HEK293 (cell line): ENCODE measurements around the gene GRB2.
A peak's percentile ranks its signal among the peaks of the same experiment; 100 is the strongest.
"Not testable (repeated sequence)": the region's sequence is repeated elsewhere in the genome, so short reads cannot be mapped to it uniquely, and the experiment has no call there.

Experiments
- CTCF ChIA-PET: fragments of 350-600 bp; formaldehyde crosslinking; extraction: SDS; loops from one replicate; lab custom pipeline; 2021; ENCODE audit warnings: antibody characterized with exemption; lab: Yijun Ruan, JAX
- POLR2A ChIA-PET: fragments of 300-600 bp; formaldehyde crosslinking; extraction: SDS; loops from one replicate; lab custom pipeline; 2020; ENCODE audit warnings: antibody characterized with exemption, inconsistent platforms; lab: Yijun Ruan, JAX
- H3K27ac ChIP-seq: fragments of 200-500 bp; sonication (Bioruptor generic); 2 replicates; pipeline ENCODE4 v1.5.1; 2014; ENCODE audit warnings: low read depth, low read length, control low read depth, inconsistent platforms; ENCODE audit errors: extremely low read depth
- H3K36me3 ChIP-seq, 2 experiments: fragments of 200-500 bp in 1 of 2; sonication (Bioruptor generic) in 1 of 2; 1 replicate in 1 of 2; 2 replicates in 1 of 2; pipeline ENCODE4 v1.5.1; 2014 to 2017; ENCODE audit warnings: inconsistent platforms in 2 of 2, low read length in 2 of 2; ENCODE audit not compliant: control insufficient read depth in 2 of 2, insufficient read depth in 1 of 2
- H3K4me1 ChIP-seq: fragments of 200-500 bp; sonication (Bioruptor generic); 2 replicates; pipeline ENCODE4 v1.5.1; 2014; ENCODE audit warnings: mild to moderate bottlenecking, low read length, inconsistent platforms; ENCODE audit not compliant: control insufficient read depth, insufficient read depth
- H3K4me3 ChIP-seq: 2 replicates; pipeline ENCODE4 v1.5.1; 2011; ENCODE audit warnings: low read depth, mild to moderate bottlenecking, control low read depth, low read length, moderate library complexity
- H3K9me3 ChIP-seq: fragments of 200-500 bp; sonication (Bioruptor generic); 2 replicates; pipeline ENCODE4 v1.5.1; 2014; ENCODE audit warnings: low read depth, low read length, inconsistent platforms; ENCODE audit not compliant: control insufficient read depth, insufficient read depth
- EGR2 ChIP-seq: fragments of 450-650 bp; formaldehyde crosslinking; IDR thresholded peaks from 2 replicates; pipeline ENCODE4 v1.5.1; 2016; ENCODE audit warnings: low read depth, missing biosample characterization, missing genetic modification characterization
- GLIS1 ChIP-seq: fragments of 450-650 bp; formaldehyde crosslinking; IDR thresholded peaks from 2 replicates; pipeline ENCODE4 v1.5.1; 2016; ENCODE audit warnings: missing biosample characterization, missing genetic modification characterization
- KLF1 ChIP-seq: fragments of 450-650 bp; formaldehyde crosslinking; IDR thresholded peaks from 2 replicates; pipeline ENCODE4 v1.5.1; 2016; ENCODE audit warnings: missing biosample characterization, missing genetic modification characterization
- KLF9 ChIP-seq: fragments of 450-650 bp; formaldehyde crosslinking; IDR thresholded peaks from 2 replicates; pipeline ENCODE4 v1.5.1; 2016; ENCODE audit warnings: missing biosample characterization, missing genetic modification characterization, low read depth
- SP3 ChIP-seq: fragments of 450-650 bp; formaldehyde crosslinking; IDR thresholded peaks from 2 replicates; pipeline ENCODE4 v1.5.1; 2016; ENCODE audit warnings: missing biosample characterization, missing genetic modification characterization
- SP7 ChIP-seq: fragments of 450-650 bp; formaldehyde crosslinking; IDR thresholded peaks from 2 replicates; pipeline ENCODE4 v1.5.1; 2016; ENCODE audit warnings: missing biosample characterization, missing genetic modification characterization
- WT1 ChIP-seq: fragments of 450-650 bp; formaldehyde crosslinking; IDR thresholded peaks from 2 replicates; pipeline ENCODE4 v1.5.1; 2016; ENCODE audit warnings: missing biosample characterization, missing genetic modification characterization
- ZFHX2 ChIP-seq: fragments of 450-650 bp; formaldehyde crosslinking; conservative IDR thresholded peaks from 2 replicates; pipeline ENCODE4 v1.5.1; 2016; ENCODE audit warnings: missing biosample characterization, missing genetic modification characterization
- ZNF112 ChIP-seq: fragments of 450-650 bp; formaldehyde crosslinking; IDR thresholded peaks from 2 replicates; pipeline ENCODE4 v1.5.0; 2017; ENCODE audit warnings: missing biosample characterization, missing genetic modification characterization
- ZNF121 ChIP-seq: fragments of 450-650 bp; formaldehyde crosslinking; IDR thresholded peaks from 2 replicates; pipeline ENCODE4 v1.5.1; 2016; ENCODE audit warnings: missing biosample characterization, missing genetic modification characterization
- ZNF280C ChIP-seq: fragments of 450-650 bp; formaldehyde crosslinking; IDR thresholded peaks from 2 replicates; pipeline ENCODE4 v1.5.1; 2016; ENCODE audit warnings: missing biosample characterization, missing genetic modification characterization
- ZNF529 ChIP-seq: fragments of 450-650 bp; formaldehyde crosslinking; IDR thresholded peaks from 2 replicates; pipeline ENCODE4 v1.5.1; 2017; ENCODE audit warnings: missing genetic modification characterization, missing biosample characterization; ENCODE audit not compliant: insufficient replicate concordance
- ZNF571 ChIP-seq: fragments of 450-650 bp; formaldehyde crosslinking; IDR thresholded peaks from 2 replicates; pipeline ENCODE4 v1.5.0; 2017; ENCODE audit warnings: missing biosample characterization, missing genetic modification characterization
- ZNF600 ChIP-seq: fragments of 450-650 bp; formaldehyde crosslinking; IDR thresholded peaks from 2 replicates; pipeline ENCODE4 v1.5.1; 2016; ENCODE audit warnings: missing biosample characterization, missing genetic modification characterization
- ZNF664 ChIP-seq: fragments of 450-650 bp; formaldehyde crosslinking; IDR thresholded peaks from 2 replicates; pipeline ENCODE4 v1.5.1; 2016; ENCODE audit warnings: missing biosample characterization, missing genetic modification characterization
- TF ChIP-seq, protein P1 (sequence below): fragments of 450-650 bp; formaldehyde crosslinking; IDR thresholded peaks from 2 replicates; pipeline ENCODE4 v1.5.1; 2016; ENCODE audit warnings: missing biosample characterization, missing genetic modification characterization

Gene GRB2

GRCh38 chr17:75285123-75285522 lies 120.4 kb downstream of the GRB2 start:
- no peak overlapping the region for H3K4me3 ChIP-seq
- CTCF ChIA-PET = interaction anchor here (0.5 to 2.2 kb wide), 4 partner anchors 13 to 721 kb away, joined by 3 to 13 read pairs (median 4); partner anchors contain the start of gene MIF4GD
- H3K9me3 ChIP-seq = no peaks in the 10 kb centered on the region
- TF ChIP-seq ZNF121 (tag by site-specific recombination) (peak; percentile 74; the same call in 1 of the 2 replicates), WT1 (no peak)
- POLR2A ChIA-PET = interaction anchor here (0.7 to 1.7 kb wide), 4 partner anchors 13 to 121 kb away, joined by 3 to 7 read pairs (median 5); partner anchors contain the start of genes GRB2 and MIF4GD
- H3K36me3 ChIP-seq = peaks cover 31 to 43% of the 10 kb centered on the region in 2 experiments
- peaks cover 4% of the 10 kb centered on the region; the same call in 1 of the 2 replicates for H3K4me1 ChIP-seq
- H3K27ac ChIP-seq = no peak overlapping the region

- not testable (repeated sequence) for H3K4me1 ChIP-seq, H3K9me3 ChIP-seq, H3K4me3 ChIP-seq, H3K27ac ChIP-seq
- ChIA-PET POLR2A (interaction anchor here (0.7 to 2.0 kb wide), 3 partner anchors 9 to 68 kb away, joined by 3 to 9 read pairs (median 7); partner anchors contain the start of genes MIF4GD and SLC25A19), CTCF (interaction anchor here (1.0 to 2.5 kb wide), 2 partner anchors 9 kb away, joined by 4 to 14 read pairs; partner anchors contain the start of genes MIF4GD and SLC25A19)
- peaks cover 39 to 48% of the 10 kb centered on the region in 2 experiments; a peak in 2 of 3 replicates for H3K36me3 ChIP-seq
- TF ChIP-seq GLIS1 (tag by site-specific recombination) = 0 out of 2 replicates have a peak, but pooled peaks have one; percentile 27
- peak; percentile 23; the same call in 1 of the 2 replicates for TF ChIP-seq KLF1 (tag by site-specific recombination)
- 0 out of 2 replicates have a peak, but pooled peaks have one; percentile 15 for TF ChIP-seq WT1
- TF ChIP-seq, protein P1, sequence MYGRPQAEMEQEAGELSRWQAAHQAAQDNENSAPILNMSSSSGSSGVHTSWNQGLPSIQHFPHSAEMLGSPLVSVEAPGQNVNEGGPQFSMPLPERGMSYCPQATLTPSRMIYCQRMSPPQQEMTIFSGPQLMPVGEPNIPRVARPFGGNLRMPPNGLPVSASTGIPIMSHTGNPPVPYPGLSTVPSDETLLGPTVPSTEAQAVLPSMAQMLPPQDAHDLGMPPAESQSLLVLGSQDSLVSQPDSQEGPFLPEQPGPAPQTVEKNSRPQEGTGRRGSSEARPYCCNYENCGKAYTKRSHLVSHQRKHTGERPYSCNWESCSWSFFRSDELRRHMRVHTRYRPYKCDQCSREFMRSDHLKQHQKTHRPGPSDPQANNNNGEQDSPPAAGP = 0 out of 2 replicates have a peak, but pooled peaks have one; percentile 36
- peak; percentile 48; the same call in 1 of the 2 replicates for TF ChIP-seq EGR2 (tag by site-specific recombination)
- TF ChIP-seq KLF9 (tag by site-specific recombination) = 0 out of 2 replicates have a peak, but pooled peaks have one; percentile 14
- peak; percentile 75 for TF ChIP-seq SP7
- peak; percentile 87 for TF ChIP-seq ZNF600 (tag by site-specific recombination)
- TF ChIP-seq SP3 (tag by site-specific recombination) = peak; percentile 32; the same call in 1 of the 2 replicates
- TF ChIP-seq ZFHX2 (tag by site-specific recombination) = peak; percentile 62; the same call in 1 of the 2 replicates
Observed at GRCh38 chr17:75280189-75280588, 125.3 kb downstream of the GRB2 start.

DNA sequence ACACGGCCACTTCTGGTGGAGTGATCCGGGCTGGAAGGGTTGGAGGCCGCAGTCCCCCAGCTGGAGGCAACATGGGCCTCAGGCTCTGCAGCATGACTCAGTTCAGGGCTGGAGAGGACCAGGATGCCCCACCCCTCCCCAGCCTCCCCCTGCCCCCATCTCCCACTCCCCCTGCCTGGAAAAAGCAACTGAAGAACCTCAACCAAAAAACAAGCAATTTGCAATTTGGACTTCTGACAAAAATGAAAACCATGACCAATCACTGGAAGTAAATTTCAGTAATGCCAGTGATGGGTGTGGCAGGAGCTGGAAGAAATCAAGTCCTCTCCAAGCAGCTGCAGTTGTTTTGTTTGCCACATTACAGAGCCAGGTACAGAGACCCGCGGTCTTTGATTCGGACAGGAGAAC lies 127.8 kb downstream of the GRB2 start:
- POLR2A ChIA-PET = interaction anchor here (0.6 to 3.7 kb wide), 4 partner anchors 8 to 145 kb away, joined by 3 to 27 read pairs (median 5); partner anchors contain the start of gene SLC25A19
- Histone ChIP-seq H3K27ac (no peak overlapping the region), H3K4me3 (no peak overlapping the region), H3K4me1 (no peaks in the 10 kb centered on the region), H3K9me3 (no peaks in the 10 kb centered on the region), H3K36me3 (peaks cover 34 to 52% of the 10 kb centered on the region in 2 experiments; a peak in 2 of 3 replicates)
- CTCF ChIA-PET = interaction anchor here (0.6 kb wide), 1 partner anchor 486 kb away, joined by 3 read pairs; no protein-coding TSS in a partner anchor
- no peak for TF ChIP-seq ZNF664 (tag by site-specific recombination)
- no peak for TF ChIP-seq ZNF571
- no peak for TF ChIP-seq ZNF529 (tag by site-specific recombination)
- TF ChIP-seq ZNF280C (tag by site-specific recombination) = no peak
- TF ChIP-seq ZNF112 = no peak
